Measurements from ENCODE around the gene HDAC7. TPM values are rescaled to one million over a fixed set of nuclear protein-coding genes. Genes with fewer than 3 reads are reported as not detected.

The HDAC7 gene
- total RNA-seq, 6 experiments from 2014 or later = 104 to 120 (median 108) TPM

DNA sequence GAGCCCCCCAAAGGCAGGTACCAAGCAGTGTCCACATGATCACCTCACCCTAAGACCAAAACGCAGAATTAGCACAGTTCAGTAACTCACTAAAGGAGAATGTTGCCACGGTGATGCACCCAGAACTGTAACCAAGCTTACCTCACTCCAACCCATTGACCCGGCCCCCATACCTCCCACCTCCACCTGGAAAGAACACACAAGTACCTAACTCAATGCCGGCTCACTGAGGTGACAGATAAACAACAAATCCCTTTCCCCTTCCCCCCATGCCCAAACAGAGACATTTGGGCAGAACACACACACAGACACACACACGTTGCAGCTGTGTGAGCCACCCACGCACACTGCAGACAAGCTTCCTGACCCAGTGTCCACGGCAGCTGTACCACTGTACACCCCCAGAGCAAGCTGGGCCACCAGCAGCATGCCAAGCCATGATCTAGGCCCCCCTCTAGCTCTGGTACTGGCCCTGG is 62.3 kb downstream of the HDAC7 start:
- Mint-ChIP-seq H3K4me3 (no peak overlapping the region; the same call in 1 of the 2 replicates), H3K27ac (no peak overlapping the region), H3K27me3 (ENCODE audit: insufficient read depth) (no peaks in the 10 kb centered on the region; the same call in 1 of the 2 replicates), H3K9me3 (no peaks in the 10 kb centered on the region), H3K36me3 (ENCODE audit: low read depth) (no peaks in the 10 kb centered on the region), H3K4me1 (ENCODE audit: low read depth) (peaks cover 35% of the 10 kb centered on the region)
- TF ChIP-seq CTCF (IDR thresholded peaks at IDR 0.05) = no peak
- DNase-seq = no peak

GRCh38 chr12:47755655-47756562 is 63.8 kb downstream of the HDAC7 start:
- no peak for DNase-seq
- no peak overlapping the region for H3K27ac Mint-ChIP-seq
- no peak for TF ChIP-seq CTCF (IDR thresholded peaks at IDR 0.05)
- no peaks in the 10 kb centered on the region; the same call in 1 of the 2 replicates for H3K27me3 Mint-ChIP-seq (ENCODE audit: insufficient read depth)
- no peak overlapping the region; the same call in 1 of the 2 replicates for H3K4me3 Mint-ChIP-seq
- H3K9me3 Mint-ChIP-seq = no peaks in the 10 kb centered on the region
- H3K4me1 Mint-ChIP-seq (ENCODE audit: low read depth) = peaks cover 42% of the 10 kb centered on the region
- H3K36me3 Mint-ChIP-seq (ENCODE audit: low read depth) = no peaks in the 10 kb centered on the region

DNA sequence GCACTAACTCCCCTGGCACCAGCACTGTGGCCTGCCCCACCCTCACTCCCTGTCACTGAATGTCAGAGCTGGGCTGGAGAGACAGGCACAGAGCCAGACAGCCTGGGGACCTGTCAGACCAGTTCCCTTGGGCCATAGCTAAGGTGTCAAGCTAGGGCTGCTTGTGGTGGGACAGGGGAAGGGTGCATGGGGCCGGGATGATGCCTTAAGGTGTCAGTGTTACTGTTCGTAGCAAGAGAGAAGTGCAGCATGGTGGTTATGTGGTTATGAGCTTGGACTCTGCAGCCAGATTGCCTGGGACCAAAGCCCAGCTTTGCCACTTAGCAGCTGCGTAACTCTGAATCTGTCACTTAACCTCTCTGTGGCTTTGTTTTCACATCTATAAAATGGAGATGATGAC is 64.8 kb downstream of the HDAC7 start:
- Mint-ChIP-seq H3K9me3 (no peaks in the 10 kb centered on the region), H3K4me3 (no peak overlapping the region), H3K36me3 (ENCODE audit: low read depth) (no peaks in the 10 kb centered on the region), H3K27me3 (ENCODE audit: insufficient read depth) (no peaks in the 10 kb centered on the region; the same call in none of the 2 replicates), H3K4me1 (ENCODE audit: low read depth) (peaks cover 42% of the 10 kb centered on the region), H3K27ac (no peak overlapping the region)
- DNase-seq = no peak
- TF ChIP-seq CTCF (IDR thresholded peaks at IDR 0.05) = no peak

- DNase-seq = no peak
- Mint-ChIP-seq H3K9me3 (no peaks in the 10 kb centered on the region), H3K4me1 (ENCODE audit: low read depth) (peaks cover 42% of the 10 kb centered on the region), H3K4me3 (no peak overlapping the region), H3K27me3 (ENCODE audit: insufficient read depth) (no peaks in the 10 kb centered on the region; the same call in none of the 2 replicates), H3K36me3 (ENCODE audit: low read depth) (no peaks in the 10 kb centered on the region), H3K27ac (peak overlapping the region; percentile 82)
- no peak for TF ChIP-seq CTCF (IDR thresholded peaks at IDR 0.05)
Observed at GRCh38 chr12:47754126-47754525, 65.6 kb downstream of the HDAC7 start.

- no peak; the same call in 1 of the 2 replicates for TF ChIP-seq CTCF (IDR thresholded peaks at IDR 0.05)
- H3K27ac Mint-ChIP-seq = peak overlapping the region; percentile 82
- no peak overlapping the region for H3K4me3 Mint-ChIP-seq
- DNase-seq = no peak
- peaks cover 42% of the 10 kb centered on the region for H3K4me1 Mint-ChIP-seq (ENCODE audit: low read depth)
- peaks cover 2% of the 10 kb centered on the region for H3K27me3 Mint-ChIP-seq (ENCODE audit: insufficient read depth)
- no peaks in the 10 kb centered on the region for H3K9me3 Mint-ChIP-seq
- H3K36me3 Mint-ChIP-seq (ENCODE audit: low read depth) = no peaks in the 10 kb centered on the region
Observed at GRCh38 chr12:47753021-47754001, 66.4 kb downstream of the HDAC7 start.

All from HFFc6 (cell line).